Activated CD8-positive, alpha-beta memory T cell treated with anti-CD3 and anti-CD28 coated beads, Interleukin-2, amount 50 U/mL, for 1 hour (primary cell): ENCODE measurements around the gene ABCG8.

Experiments
- DNase-seq: peaks from one replicate; pipeline ENCODE4 v3.0.0-alpha.2; 2020; ENCODE audit errors: extremely low read depth

ABCG8 gene

DNA sequence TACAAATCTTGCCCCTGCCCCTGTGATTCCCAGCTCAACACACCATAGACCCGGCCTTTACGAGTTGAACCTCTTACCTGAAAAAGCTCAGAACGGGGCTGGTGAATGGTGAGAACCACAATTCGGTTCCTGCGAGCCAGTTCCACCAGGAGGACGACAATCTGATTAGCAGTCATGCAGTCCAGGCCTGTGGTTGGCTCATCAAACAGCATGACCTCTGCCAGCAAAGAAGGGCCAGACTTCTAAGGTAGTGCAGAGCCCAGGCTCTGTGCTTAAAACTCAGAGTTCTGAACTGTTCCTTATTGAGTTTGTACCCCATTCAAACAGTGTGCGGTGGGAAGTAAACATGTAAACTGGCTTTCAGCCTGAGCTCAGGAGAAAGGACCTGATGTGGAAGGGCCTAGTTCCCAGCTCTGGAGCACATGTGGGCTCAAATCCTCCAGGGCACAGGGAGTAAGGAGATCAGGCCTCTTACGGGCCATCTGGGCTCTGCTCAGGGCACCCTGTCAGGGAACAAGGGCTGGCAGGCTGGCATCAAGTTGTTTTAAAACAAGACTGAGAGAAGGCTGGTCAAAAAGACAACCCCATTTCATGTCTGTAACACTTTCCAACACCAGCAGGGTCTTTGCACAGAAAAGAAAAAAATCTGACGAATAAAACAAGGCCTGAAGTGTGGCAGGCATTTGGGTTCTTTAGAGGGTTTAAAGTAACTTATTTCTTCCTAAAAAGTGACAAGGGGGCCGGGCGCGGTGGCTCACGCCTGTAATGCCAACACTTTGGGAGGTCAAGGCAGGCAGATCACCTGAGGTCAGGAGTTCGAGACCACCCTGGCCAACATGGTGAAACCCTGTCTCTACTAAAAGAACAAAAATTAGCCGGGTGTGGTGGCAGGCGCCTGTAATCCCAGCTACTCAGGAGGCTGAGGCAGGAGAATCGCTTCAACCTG lies 12.2 kb upstream of the ABCG8 start:
- no peak for DNase-seq

- DNase-seq, result no peak
Measured at GRCh38 chr2:43831543-43832294, 7.1 kb upstream of the ABCG8 start.

DNA sequence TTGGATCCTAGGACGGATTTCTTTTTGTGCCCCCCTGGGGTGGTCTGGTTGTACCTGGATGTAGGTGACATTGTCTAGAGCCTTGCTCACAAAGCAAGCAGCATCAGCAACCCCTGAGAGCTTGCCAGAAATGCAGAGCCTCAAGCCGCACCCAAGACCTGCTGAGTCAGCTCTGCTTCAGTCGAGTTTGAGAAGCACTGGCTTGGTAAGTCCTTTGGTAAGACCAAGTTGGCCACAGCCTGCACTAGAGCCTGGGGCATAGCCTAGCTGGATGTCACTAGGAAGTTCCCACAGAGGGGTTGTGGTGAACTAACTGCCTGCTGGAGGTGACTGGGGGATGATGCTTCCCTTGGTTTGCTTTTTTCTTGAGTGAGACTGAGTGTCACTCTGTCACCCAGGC lies 6.3 kb upstream of the ABCG8 start:
- DNase-seq, result no peak

DNA sequence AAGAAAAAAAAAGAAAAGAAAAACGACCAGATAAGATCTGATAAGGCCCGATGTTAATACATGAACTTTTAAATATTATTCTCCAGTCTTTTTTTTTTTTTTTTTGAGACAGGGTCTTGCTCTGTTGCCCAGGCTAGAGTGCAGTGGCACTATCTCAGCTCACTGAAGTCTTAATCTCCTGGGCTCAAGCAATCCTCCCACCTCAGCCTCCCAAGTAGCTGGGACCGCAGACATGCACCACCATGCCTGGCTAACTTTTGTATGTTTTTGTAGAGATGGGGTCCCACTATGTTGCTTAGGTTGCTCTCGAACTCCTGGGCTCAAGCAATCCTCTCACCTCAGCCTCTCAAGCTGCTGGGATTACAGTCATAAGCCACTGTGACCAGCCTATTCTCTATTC lies 1.7 kb upstream of the ABCG8 start:
- DNase-seq, result no peak

DNA sequence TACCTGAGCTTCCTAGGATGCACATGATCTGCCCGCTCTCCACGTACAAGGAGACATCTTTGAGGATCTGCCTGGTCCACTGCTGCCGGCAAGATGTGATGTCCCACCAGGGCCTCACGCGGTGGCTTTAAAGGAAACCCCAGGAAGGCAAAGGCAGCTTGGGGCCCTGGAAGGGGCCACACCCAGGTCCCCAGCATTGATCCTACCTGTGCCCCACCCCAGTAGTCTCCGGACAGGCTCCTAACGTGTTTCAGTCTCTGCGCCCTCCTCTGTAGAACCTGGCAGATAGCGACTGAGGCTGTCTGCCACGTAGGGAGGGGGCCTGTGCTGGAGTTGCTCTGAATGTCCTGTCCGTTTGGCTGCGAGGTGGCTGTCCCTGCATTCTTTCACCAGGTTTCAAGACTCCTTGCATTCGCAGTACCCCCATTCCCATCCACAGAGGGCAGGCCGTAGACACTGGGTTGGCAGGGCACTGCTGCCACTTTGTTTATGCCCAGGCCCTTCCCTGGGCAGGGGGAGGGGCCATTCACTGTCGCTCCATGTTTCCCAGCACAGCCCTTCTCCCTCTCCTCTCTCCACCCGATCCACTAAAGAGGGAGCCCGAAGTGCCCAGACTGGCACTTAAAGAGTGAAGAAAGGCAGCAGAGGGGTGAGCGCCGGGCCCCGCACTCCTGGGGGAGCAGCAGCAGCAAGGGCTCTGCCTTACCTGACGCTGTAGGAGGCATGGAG lies 776 bp upstream of the ABCG8 start:
- DNase-seq, result no peak

GRCh38 chr2:43839776-43840564 lies 1.2 kb downstream of the ABCG8 start:
- DNase-seq, result no peak

DNA sequence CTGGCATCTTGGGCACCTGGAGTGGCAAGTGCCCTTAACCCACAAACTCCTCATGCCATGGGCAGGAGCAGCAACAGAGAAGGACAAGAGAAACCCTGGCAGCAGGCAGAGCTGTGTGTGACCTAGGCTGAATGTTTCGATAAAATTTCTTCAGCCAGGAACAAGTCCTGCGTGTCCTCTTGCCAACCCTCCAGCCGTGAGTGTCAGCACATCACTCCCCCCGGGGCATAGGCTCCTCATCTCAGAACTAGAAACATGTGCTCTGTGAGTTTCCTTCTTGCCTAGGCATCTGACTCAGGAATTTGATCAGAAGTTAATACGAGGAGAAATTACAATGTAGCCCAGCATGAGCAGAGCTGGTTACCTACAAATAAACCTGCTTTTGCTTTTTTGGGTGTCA lies 2.2 kb downstream of the ABCG8 start:
- DNase-seq, result no peak

GRCh38 chr2:43841949-43842865 lies 3.4 kb downstream of the ABCG8 start:
- DNase-seq, result no peak

GRCh38 chr2:43842866-43843226 lies 4.1 kb downstream of the ABCG8 start:
- no peak for DNase-seq

DNA sequence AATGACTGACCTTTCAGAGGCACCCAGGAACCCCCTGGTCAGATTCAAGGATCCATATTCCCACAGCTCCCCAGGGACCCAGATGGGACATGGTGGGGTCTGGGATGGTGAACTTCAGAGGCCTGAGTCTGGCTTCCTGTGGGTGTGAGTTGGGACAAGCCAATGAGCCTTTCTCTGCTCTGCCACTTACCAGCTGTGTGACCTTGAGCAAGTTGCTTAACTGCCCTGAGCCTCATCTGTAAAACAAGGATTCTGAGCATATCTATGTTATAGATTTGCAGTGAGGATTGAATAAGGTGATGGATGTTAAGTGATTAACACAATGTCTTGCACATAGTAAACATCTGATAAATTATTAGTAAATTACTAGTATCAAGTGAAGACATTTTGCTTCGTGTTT lies 6.4 kb downstream of the ABCG8 start:
- no peak for DNase-seq

GRCh38 chr2:43846140-43846793 lies 7.5 kb downstream of the ABCG8 start:
- no peak for DNase-seq

DNA sequence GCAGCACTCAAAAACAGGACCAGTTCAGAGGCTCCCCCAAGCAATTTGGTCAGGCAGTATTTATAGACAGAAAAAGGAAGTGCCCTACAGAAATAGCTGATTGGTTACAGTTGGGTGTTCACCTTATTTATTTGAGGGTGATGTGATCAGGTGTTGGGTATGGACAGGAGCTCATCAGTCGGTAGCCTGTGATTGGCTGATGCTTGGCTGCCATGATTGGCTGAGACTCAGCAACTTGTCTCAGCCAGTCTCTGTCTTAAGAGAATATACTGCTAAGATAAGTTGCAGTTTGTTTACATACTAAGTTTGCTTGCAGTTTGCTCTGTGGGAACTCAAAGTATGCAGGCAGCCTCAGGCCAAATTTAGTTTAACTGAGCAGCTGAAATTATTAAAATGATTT lies 9.4 kb downstream of the ABCG8 start:
- no peak for DNase-seq

- no peak for DNase-seq
Measured at GRCh38 chr2:43851011-43851980, 12.5 kb downstream of the ABCG8 start.

- DNase-seq, result no peak
Measured at GRCh38 chr2:43852196-43852730, 13.5 kb downstream of the ABCG8 start.

DNA sequence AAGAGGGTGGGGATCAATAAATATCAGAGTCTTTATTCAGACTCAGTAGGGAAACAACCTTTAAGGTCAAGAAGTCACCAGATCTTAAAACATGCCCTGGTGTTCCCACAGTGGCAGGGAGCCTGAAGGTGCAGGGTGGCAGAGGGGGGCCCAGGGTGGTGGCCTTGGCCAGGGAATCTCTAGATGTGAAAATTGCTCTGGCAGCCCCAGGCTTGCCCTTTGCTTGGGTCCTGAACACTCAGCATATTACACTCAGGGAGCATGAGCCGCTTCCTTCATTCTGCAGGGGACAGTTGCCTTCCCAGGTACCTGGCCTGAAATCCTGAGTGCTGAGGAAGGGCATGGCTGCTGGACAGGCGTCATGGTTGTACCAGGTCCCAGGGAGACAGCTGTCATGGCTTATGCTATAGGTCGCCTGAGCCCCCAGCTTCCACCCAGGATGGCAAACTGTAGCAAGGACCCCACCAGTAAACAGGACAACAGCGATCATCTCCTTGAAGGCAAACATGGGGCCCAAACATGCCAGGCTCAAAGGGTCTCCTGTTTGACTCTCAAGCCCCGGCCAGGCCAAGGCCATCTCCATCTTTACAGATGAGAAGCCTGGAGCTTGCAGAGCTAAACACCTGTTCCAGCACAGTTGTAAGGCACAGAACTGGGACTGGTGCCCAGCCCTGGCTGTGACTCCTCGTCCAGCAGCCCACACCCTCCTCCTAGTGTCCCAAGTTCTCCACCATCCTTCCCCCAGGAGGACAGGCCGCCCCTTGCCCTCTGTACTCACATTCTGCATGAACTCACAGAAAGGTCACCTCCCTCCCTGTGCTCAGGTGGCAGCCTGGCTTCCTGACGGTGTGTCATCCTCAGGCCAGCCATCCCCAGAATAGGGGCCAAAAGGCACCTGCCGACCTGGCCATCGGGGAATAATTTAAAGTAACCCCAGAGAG lies 14.6 kb downstream of the ABCG8 start:
- no peak for DNase-seq

GRCh38 chr2:43854671-43855070 lies 15.9 kb downstream of the ABCG8 start:
- DNase-seq, result no peak

- no peak for DNase-seq
Measured at GRCh38 chr2:43855292-43855691, 16.5 kb downstream of the ABCG8 start.
